ENCODE data around the gene ADAMTS19.

- TF ChIP-seq CTCF (IDR thresholded peaks at IDR 0.05) (no peak), POLR2AphosphoS5 (IDR thresholded peaks at IDR 0.05) (no peak), EP300 (IDR thresholded peaks at IDR 0.05) (no peak)
These were observed 109.2 kb downstream of the ADAMTS19 start for GRCh38 chr5:129569295-129569694.
